Ishikawa (cell line): ENCODE results near the gene LMF2.

Source experiments
- CEBPB ChIP-seq: IDR thresholded peaks from 2 replicates; pipeline ENCODE4 v1.6.1; 2012
- CREB1 ChIP-seq: IDR thresholded peaks from 2 replicates; pipeline ENCODE4 v1.6.1; 2012; ENCODE audit warnings: low read depth
- EGR1 ChIP-seq: IDR thresholded peaks from 2 replicates; pipeline ENCODE4 v1.6.1; 2012
- FOXM1 ChIP-seq: IDR thresholded peaks from 2 replicates; pipeline ENCODE4 v1.6.1; 2012; ENCODE audit warnings: low read depth, borderline replicate concordance
- TAF1 ChIP-seq: IDR thresholded peaks from 2 replicates; pipeline ENCODE4 v1.6.1; 2012; ENCODE audit warnings: low read depth, mild to moderate bottlenecking
- TEAD4 ChIP-seq: IDR thresholded peaks from 2 replicates; pipeline ENCODE4 v1.6.1; 2012
- ZBTB7A ChIP-seq: IDR thresholded peaks from 2 replicates; pipeline ENCODE4 v1.6.1; 2012; ENCODE audit warnings: low read depth
- TF ChIP-seq, protein P1 (sequence below): IDR thresholded peaks from 2 replicates; pipeline ENCODE4 v1.6.1; 2012; ENCODE audit warnings: low read depth, mild to moderate bottlenecking
- TF ChIP-seq, protein P2 (sequence below): IDR thresholded peaks from 2 replicates; pipeline ENCODE4 v1.6.1; 2012

DNA sequence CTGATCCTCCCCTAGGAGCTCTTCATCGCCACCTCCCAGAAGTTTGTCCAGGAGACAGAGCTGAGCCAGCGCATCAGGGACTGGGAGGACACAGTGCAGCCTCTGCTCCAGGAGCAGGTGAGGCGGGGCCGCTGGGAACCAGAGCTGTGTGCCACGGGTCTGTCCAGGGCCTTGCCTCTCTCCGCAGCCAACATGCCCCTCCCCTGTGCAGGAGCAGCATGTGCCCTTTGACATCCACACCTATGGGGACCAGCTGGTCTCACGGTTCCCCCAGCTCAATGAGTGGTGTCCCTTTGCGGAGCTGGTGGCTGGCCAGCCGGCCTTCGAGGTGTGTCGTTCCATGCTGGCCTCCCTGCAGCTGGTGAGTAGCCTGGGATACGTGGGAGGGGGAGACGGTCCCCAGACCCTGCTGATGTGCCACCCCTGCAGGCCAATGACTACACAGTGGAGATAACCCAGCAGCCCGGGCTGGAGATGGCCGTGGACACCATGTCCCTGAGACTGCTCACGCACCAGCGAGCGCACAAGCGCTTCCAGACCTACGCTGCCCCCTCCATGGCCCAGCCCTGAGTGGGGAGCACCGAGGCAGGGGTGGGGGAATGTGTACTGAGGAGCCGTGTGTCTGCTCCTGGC, 15.4 kb upstream of the LMF2 start:
- TF ChIP-seq ZBTB7A: no peak
- TF ChIP-seq CREB1: no peak
- TF ChIP-seq FOXM1: no peak
- no peak for TF ChIP-seq CEBPB
- TF ChIP-seq EGR1: no peak
- TF ChIP-seq, protein P1, sequence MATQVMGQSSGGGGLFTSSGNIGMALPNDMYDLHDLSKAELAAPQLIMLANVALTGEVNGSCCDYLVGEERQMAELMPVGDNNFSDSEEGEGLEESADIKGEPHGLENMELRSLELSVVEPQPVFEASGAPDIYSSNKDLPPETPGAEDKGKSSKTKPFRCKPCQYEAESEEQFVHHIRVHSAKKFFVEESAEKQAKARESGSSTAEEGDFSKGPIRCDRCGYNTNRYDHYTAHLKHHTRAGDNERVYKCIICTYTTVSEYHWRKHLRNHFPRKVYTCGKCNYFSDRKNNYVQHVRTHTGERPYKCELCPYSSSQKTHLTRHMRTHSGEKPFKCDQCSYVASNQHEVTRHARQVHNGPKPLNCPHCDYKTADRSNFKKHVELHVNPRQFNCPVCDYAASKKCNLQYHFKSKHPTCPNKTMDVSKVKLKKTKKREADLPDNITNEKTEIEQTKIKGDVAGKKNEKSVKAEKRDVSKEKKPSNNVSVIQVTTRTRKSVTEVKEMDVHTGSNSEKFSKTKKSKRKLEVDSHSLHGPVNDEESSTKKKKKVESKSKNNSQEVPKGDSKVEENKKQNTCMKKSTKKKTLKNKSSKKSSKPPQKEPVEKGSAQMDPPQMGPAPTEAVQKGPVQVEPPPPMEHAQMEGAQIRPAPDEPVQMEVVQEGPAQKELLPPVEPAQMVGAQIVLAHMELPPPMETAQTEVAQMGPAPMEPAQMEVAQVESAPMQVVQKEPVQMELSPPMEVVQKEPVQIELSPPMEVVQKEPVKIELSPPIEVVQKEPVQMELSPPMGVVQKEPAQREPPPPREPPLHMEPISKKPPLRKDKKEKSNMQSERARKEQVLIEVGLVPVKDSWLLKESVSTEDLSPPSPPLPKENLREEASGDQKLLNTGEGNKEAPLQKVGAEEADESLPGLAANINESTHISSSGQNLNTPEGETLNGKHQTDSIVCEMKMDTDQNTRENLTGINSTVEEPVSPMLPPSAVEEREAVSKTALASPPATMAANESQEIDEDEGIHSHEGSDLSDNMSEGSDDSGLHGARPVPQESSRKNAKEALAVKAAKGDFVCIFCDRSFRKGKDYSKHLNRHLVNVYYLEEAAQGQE: no peak
- TF ChIP-seq, protein P2, sequence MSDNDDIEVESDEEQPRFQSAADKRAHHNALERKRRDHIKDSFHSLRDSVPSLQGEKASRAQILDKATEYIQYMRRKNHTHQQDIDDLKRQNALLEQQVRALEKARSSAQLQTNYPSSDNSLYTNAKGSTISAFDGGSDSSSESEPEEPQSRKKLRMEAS: no peak
- no peak for TF ChIP-seq TAF1
- TF ChIP-seq TEAD4: no peak
